Karpas-422 (cell line): ENCODE results near the gene SMTNL2. TPM values are rescaled to one million over a fixed set of nuclear protein-coding genes. Genes with fewer than 3 reads are reported as not detected.
"Not testable (repeated sequence)": the region's sequence is repeated elsewhere in the genome, so short reads cannot be mapped to it uniquely, and the experiment has no call there.

ENCODE experiments used
- DNase-seq: peaks from one replicate; pipeline ENCODE4 v3.0.0-alpha.2; 2015
- H2AFZ ChIP-seq: fragments of 200-600 bp; sonication (generic); 2 replicates; pipeline ENCODE4 v1.6.1; 2014; ENCODE audit warnings: antibody characterized with exemption, low read length, mixed read lengths
- H3K27ac ChIP-seq: fragments of 200-600 bp; sonication (generic); 2 replicates; pipeline ENCODE4 v1.5.1; 2014; ENCODE audit warnings: mild to moderate bottlenecking, low read length, moderate library complexity
- H3K27me3 ChIP-seq: fragments of 200-600 bp; sonication (generic); 2 replicates; pipeline ENCODE4 v1.6.1; 2014; ENCODE audit warnings: low read length, mixed read lengths
- H3K36me3 ChIP-seq: fragments of 200-600 bp; sonication (generic); 2 replicates; pipeline ENCODE4 v1.6.1; 2014; ENCODE audit warnings: low read length, mixed read lengths; ENCODE audit not compliant: insufficient read depth
- H3K4me1 ChIP-seq: fragments of 200-600 bp; sonication (generic); 2 replicates; pipeline ENCODE4 v1.6.1; 2014; ENCODE audit warnings: mild to moderate bottlenecking, low read length, mixed read lengths
- H3K4me2 ChIP-seq: fragments of 200-600 bp; sonication (generic); 2 replicates; pipeline ENCODE4 v1.6.1; 2014; ENCODE audit warnings: low read length, low read depth, mild to moderate bottlenecking; ENCODE audit not compliant: poor library complexity, severe bottlenecking
- H3K4me3 ChIP-seq: fragments of 200-600 bp; sonication (generic); 2 replicates; pipeline ENCODE4 v1.5.1; 2014; ENCODE audit warnings: mild to moderate bottlenecking, antibody characterized with exemption, low read length, mixed read lengths
- H3K79me2 ChIP-seq: fragments of 200-600 bp; sonication (generic); 2 replicates; pipeline ENCODE4 v1.6.1; 2014; ENCODE audit warnings: mild to moderate bottlenecking, low read length, mixed read lengths
- H3K9ac ChIP-seq: fragments of 200-600 bp; sonication (generic); 2 replicates; pipeline ENCODE4 v1.6.0; 2014; ENCODE audit warnings: low read length
- H3K9me2 ChIP-seq: fragments of 200-600 bp; sonication (generic), shearing (Covaris generic); replicated peaks from 2 replicates; pipeline ENCODE4 v1.6.0; 2014; ENCODE audit warnings: mild to moderate bottlenecking, low read length, moderate library complexity; ENCODE audit not compliant: insufficient read depth
- H3K9me3 ChIP-seq: fragments of 300-700, 200-600 bp; sonication (generic); 2 replicates; pipeline ENCODE4 v1.6.1; 2014; ENCODE audit warnings: low read length, mixed read lengths
- H4K20me1 ChIP-seq: fragments of 200-600 bp; sonication (generic); 2 replicates; pipeline ENCODE4 v1.6.1; 2014; ENCODE audit warnings: mild to moderate bottlenecking, antibody characterized with exemption, low read length, low read depth; ENCODE audit not compliant: insufficient read depth
- total RNA-seq: library from RNA; depleted of rRNA; stranded (reverse); fragments of >200 nt; shearing (Covaris generic); gene quantifications from 2 replicates; pipeline ENCODE4 v1.2.3, GENCODE V29; 2014; ENCODE audit warnings: low replicate concordance

The SMTNL2 gene
- total RNA-seq, 1 experiment from 2014 or later: 0.45 TPM

GRCh38 chr17:4574448-4575045 lies 9.8 kb upstream of the SMTNL2 start:
- Histone ChIP-seq H3K4me1 (peaks cover 6% of the 10 kb centered on the region; the same call in 1 of the 2 replicates), H3K4me3 (no peak overlapping the region), H3K4me2 (no peak overlapping the region)

GRCh38 chr17:4576161-4576558 lies 8.2 kb upstream of the SMTNL2 start:
- H3K79me2 ChIP-seq: no peaks in the 10 kb centered on the region
- H3K9ac ChIP-seq: no peak overlapping the region
- no peak overlapping the region for H3K4me2 ChIP-seq
- H4K20me1 ChIP-seq: no peaks in the 10 kb centered on the region
- no peaks in the 10 kb centered on the region for H3K9me2 ChIP-seq
- H3K36me3 ChIP-seq: no peaks in the 10 kb centered on the region
- no peaks in the 10 kb centered on the region for H3K9me3 ChIP-seq
- H3K4me1 ChIP-seq: peaks cover 6% of the 10 kb centered on the region; the same call in 1 of the 2 replicates
- H3K27me3 ChIP-seq: no peaks in the 10 kb centered on the region
- no peak overlapping the region for H2AFZ ChIP-seq
- H3K4me3 ChIP-seq: no peak overlapping the region
- DNase-seq: no peak
- no peak overlapping the region for H3K27ac ChIP-seq

More at GRCh38 chr17:4574448-4575045, 9.8 kb upstream of the SMTNL2 start:
- no peaks in the 10 kb centered on the region for H3K79me2 ChIP-seq
- no peak for DNase-seq
- H3K9me3 ChIP-seq: no peaks in the 10 kb centered on the region
- no peak overlapping the region for H3K9ac ChIP-seq
- H4K20me1 ChIP-seq: no peaks in the 10 kb centered on the region
- H3K27me3 ChIP-seq: no peaks in the 10 kb centered on the region
- H3K36me3 ChIP-seq: no peaks in the 10 kb centered on the region
- no peaks in the 10 kb centered on the region for H3K9me2 ChIP-seq
- H3K27ac ChIP-seq: no peak overlapping the region
- H2AFZ ChIP-seq: no peak overlapping the region

GRCh38 chr17:4576729-4577322 lies 7.5 kb upstream of the SMTNL2 start:
- no peak for DNase-seq
- Histone ChIP-seq H3K9me3 (no peaks in the 10 kb centered on the region), H3K79me2 (no peaks in the 10 kb centered on the region), H3K9ac (no peak overlapping the region), H3K4me3 (no peak overlapping the region), H3K27ac (no peak overlapping the region), H3K4me1 (peaks cover 6% of the 10 kb centered on the region; the same call in 1 of the 2 replicates), H2AFZ (no peak overlapping the region), H3K27me3 (no peaks in the 10 kb centered on the region), H3K9me2 (no peaks in the 10 kb centered on the region), H4K20me1 (no peaks in the 10 kb centered on the region), H3K36me3 (no peaks in the 10 kb centered on the region), H3K4me2 (no peak overlapping the region)

GRCh38 chr17:4577386-4577993 lies 6.8 kb upstream of the SMTNL2 start:
- no peak for DNase-seq
- H3K9me2 ChIP-seq: no peaks in the 10 kb centered on the region
- H3K4me1 ChIP-seq: peaks cover 6% of the 10 kb centered on the region; the same call in 1 of the 2 replicates
- H3K79me2 ChIP-seq: no peaks in the 10 kb centered on the region
- no peak overlapping the region for H2AFZ ChIP-seq
- H3K36me3 ChIP-seq: no peaks in the 10 kb centered on the region
- no peaks in the 10 kb centered on the region for H3K9me3 ChIP-seq
- H3K4me3 ChIP-seq: no peak overlapping the region
- H3K27ac ChIP-seq: no peak overlapping the region
- no peak overlapping the region for H3K4me2 ChIP-seq
- H3K27me3 ChIP-seq: no peaks in the 10 kb centered on the region
- H4K20me1 ChIP-seq: no peaks in the 10 kb centered on the region
- H3K9ac ChIP-seq: no peak overlapping the region

GRCh38 chr17:4578349-4578748 lies 6.0 kb upstream of the SMTNL2 start:
- not testable (repeated sequence) for H3K27ac ChIP-seq, DNase-seq, H3K79me2 ChIP-seq, H3K9ac ChIP-seq, H3K27me3 ChIP-seq, H3K9me2 ChIP-seq, H3K9me3 ChIP-seq, H2AFZ ChIP-seq, H4K20me1 ChIP-seq, H3K4me2 ChIP-seq, H3K4me1 ChIP-seq, H3K4me3 ChIP-seq, H3K36me3 ChIP-seq

- no peak overlapping the region for H3K4me2 ChIP-seq
- H3K9ac ChIP-seq: no peak overlapping the region
- no peak for DNase-seq
- no peak overlapping the region for H3K4me3 ChIP-seq
- no peak overlapping the region for H3K27ac ChIP-seq
- no peaks in the 10 kb centered on the region for H3K36me3 ChIP-seq
- H3K79me2 ChIP-seq: no peaks in the 10 kb centered on the region
- H3K9me2 ChIP-seq: no peaks in the 10 kb centered on the region
- H3K4me1 ChIP-seq: peaks cover 6% of the 10 kb centered on the region; the same call in 1 of the 2 replicates
- H3K27me3 ChIP-seq: no peaks in the 10 kb centered on the region
- H4K20me1 ChIP-seq: no peaks in the 10 kb centered on the region
- H3K9me3 ChIP-seq: no peaks in the 10 kb centered on the region
- H2AFZ ChIP-seq: no peak overlapping the region
Observed at GRCh38 chr17:4579678-4580077, 4.7 kb upstream of the SMTNL2 start.

GRCh38 chr17:4580291-4580690 lies 4.0 kb upstream of the SMTNL2 start:
- H3K4me1 ChIP-seq: peaks cover 6% of the 10 kb centered on the region; the same call in 1 of the 2 replicates
- H2AFZ ChIP-seq: no peak overlapping the region
- no peaks in the 10 kb centered on the region for H3K27me3 ChIP-seq
- no peak overlapping the region for H3K4me2 ChIP-seq
- no peaks in the 10 kb centered on the region for H3K79me2 ChIP-seq
- no peaks in the 10 kb centered on the region for H3K9me3 ChIP-seq
- no peaks in the 10 kb centered on the region for H3K9me2 ChIP-seq
- no peak overlapping the region for H3K9ac ChIP-seq
- H4K20me1 ChIP-seq: no peaks in the 10 kb centered on the region
- no peaks in the 10 kb centered on the region for H3K36me3 ChIP-seq
- H3K27ac ChIP-seq: no peak overlapping the region
- DNase-seq: no peak
- no peak overlapping the region for H3K4me3 ChIP-seq

- Histone ChIP-seq H3K9me3 (no peaks in the 10 kb centered on the region), H4K20me1 (no peaks in the 10 kb centered on the region), H3K4me1 (peaks cover 2% of the 10 kb centered on the region; the same call in 1 of the 2 replicates), H3K4me2 (no peak overlapping the region), H3K4me3 (no peak overlapping the region), H3K9me2 (no peaks in the 10 kb centered on the region), H3K79me2 (no peaks in the 10 kb centered on the region), H3K36me3 (no peaks in the 10 kb centered on the region), H3K27ac (no peak overlapping the region), H3K27me3 (no peaks in the 10 kb centered on the region), H2AFZ (no peak overlapping the region), H3K9ac (no peak overlapping the region)
- DNase-seq: no peak
Observed at GRCh38 chr17:4582101-4582501, 2.2 kb upstream of the SMTNL2 start.
